ENCODE results near the gene OR6C3. TPM values are rescaled to one million over a fixed set of nuclear protein-coding genes. Genes with fewer than 3 reads are reported as not detected.

The OR6C3 gene
- total and polyA plus RNA-seq, 2 experiments from 2014 or later: not detected

GRCh38 chr12:55289999-55290398 lies 40.5 kb upstream of the OR6C3 start:
- no peak for ATAC-seq
- H2AFZ ChIP-seq: no peak overlapping the region
- Mint-ChIP-seq H3K4me3 (no peak overlapping the region), H3K36me3 (ENCODE audit: low read depth) (no peaks in the 10 kb centered on the region), H3K4me1 (no peaks in the 10 kb centered on the region), H3K9me3 (0 out of 3 replicates have a peak, but pooled peaks cover 5% of the 10 kb centered on the region), H3K27ac (no peak overlapping the region), H3K27me3 (ENCODE audit: insufficient read depth, low read depth, poor library complexity) (no peaks in the 10 kb centered on the region)
- H3K4me1 ChIP-seq (ENCODE audit: insufficient read depth): no peaks in the 10 kb centered on the region
- no peaks in the 10 kb centered on the region for H3K27me3 ChIP-seq (ENCODE audit: insufficient read depth)
- H3K4me3 ChIP-seq: no peak overlapping the region
- H3K27ac ChIP-seq (ENCODE audit: low read depth): no peak overlapping the region
- no peaks in the 10 kb centered on the region for H3F3A ChIP-seq (replicated peaks; ENCODE audit: low read depth)
- no peaks in the 10 kb centered on the region for H3K36me3 ChIP-seq (ENCODE audit: insufficient read depth)
- no peaks in the 10 kb centered on the region for H3K79me2 ChIP-seq (replicated peaks; ENCODE audit: insufficient read depth)
- no peaks in the 10 kb centered on the region for H4K20me1 ChIP-seq (replicated peaks; ENCODE audit: insufficient read depth)
- no peak for DNase-seq (ENCODE audit: low spot score)
- peaks cover 10% of the 10 kb centered on the region; the same call in 1 of the 2 replicates for H3K9me2 ChIP-seq (ENCODE audit: insufficient read depth)
- H3K4me2 ChIP-seq: no peak overlapping the region
- TF ChIP-seq CTCF (conservative IDR thresholded peaks at IDR 0.05; ENCODE audit: low read depth in 2 of 2) (no peak), EZH2phosphoT487 (IDR thresholded peaks at IDR 0.05; ENCODE audit: unreplicated experiment) (no peak), CREB1 (CRISPR knock-in tag; IDR thresholded peaks at IDR 0.05; ENCODE audit: low read depth) (no peak), EZH2 (IDR thresholded peaks at IDR 0.05; ENCODE audit: low read depth, unreplicated experiment) (no peak), POLR2AphosphoS5 (IDR thresholded peaks at IDR 0.05; ENCODE audit: low read depth) (no peak), ZNF462 (CRISPR knock-in tag; IDR thresholded peaks at IDR 0.05) (no peak), STAT1 (IDR thresholded peaks at IDR 0.05; ENCODE audit: unreplicated experiment) (no peak), ZNF331 (CRISPR knock-in tag; IDR thresholded peaks at IDR 0.05; ENCODE audit: low read depth) (no peak), ETS1 (IDR thresholded peaks at IDR 0.05) (no peak), REST (IDR thresholded peaks at IDR 0.05; ENCODE audit: unreplicated experiment) (no peak), NANOG (IDR thresholded peaks at IDR 0.05; ENCODE audit: borderline replicate concordance) (no peak), ZNF114 (CRISPR knock-in tag; IDR thresholded peaks at IDR 0.05) (no peak), JUNB (IDR thresholded peaks at IDR 0.05; ENCODE audit: unreplicated experiment) (no peak)
